Measurements from ENCODE around the gene CAMK1G. TPM values are rescaled to one million over a fixed set of nuclear protein-coding genes. Genes with fewer than 3 reads are reported as not detected.

Gene CAMK1G
- total and polyA plus RNA-seq, 2 donors (not counting 1 experiment from before 2014, with no cell fraction given) = not detected

DNA sequence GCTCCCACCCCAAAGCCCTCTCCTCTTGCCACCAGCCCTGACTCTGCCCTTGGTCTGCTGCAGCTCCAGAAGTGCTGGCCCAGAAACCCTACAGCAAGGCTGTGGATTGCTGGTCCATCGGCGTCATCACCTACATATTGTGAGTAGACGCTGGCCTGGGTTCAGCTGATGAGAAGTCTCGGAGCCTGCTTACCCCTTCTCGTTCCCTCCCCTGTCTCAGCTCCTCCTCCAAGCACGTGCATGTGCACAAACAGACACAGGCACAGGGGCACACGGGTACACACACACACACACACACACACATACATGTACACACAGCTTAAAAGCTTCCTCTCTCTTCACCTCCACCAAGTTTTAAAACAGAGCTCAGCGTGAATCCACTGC lies 24.3 kb downstream of the CAMK1G start:
- CTCF ChIA-PET = interaction anchor here (1.8 kb wide), 1 partner anchor 31 kb away, joined by 4 read pairs; no protein-coding TSS in a partner anchor
- H3K36me3 ChIP-seq (replicated peaks in 1 of 2; ENCODE audit: control extremely low read depth in 1 of 2, control insufficient read depth in 1 of 2, extremely low read depth in 1 of 2, insufficient read depth in 2 of 2, low read length in 1 of 2) = no peaks in the 10 kb centered on the region
- intact Hi-C loops (cut with micrococcal nuclease) = no loop called here
- H3K4me3 ChIP-seq (ENCODE audit: control extremely low read depth in 1 of 5, extremely low read depth in 1 of 5, insufficient read depth in 1 of 5, low read depth in 2 of 5, low read length in 4 of 5) = no peak overlapping the region
- Mint-ChIP-seq H3K4me3 (no peak overlapping the region), H3K4me1 (peaks cover 2% of the 10 kb centered on the region), H3K27ac (no peak overlapping the region), H3K9me3 (ENCODE audit: insufficient read depth) (no peaks in the 10 kb centered on the region), H3K27me3 (no peaks in the 10 kb centered on the region)
- H3K9me3 ChIP-seq (ENCODE audit: control extremely low read depth in 1 of 3, control insufficient read depth in 2 of 3, insufficient read depth in 1 of 3, low read length in 2 of 3) = no peaks in the 10 kb centered on the region
- 79% methylated on average over 8 of the region's 8 CpGs for WGBS (ENCODE audit: insufficient coverage)
- H3K4me1 ChIP-seq (ENCODE audit: control insufficient read depth in 2 of 2, insufficient read depth in 2 of 2, low read length in 2 of 2) = no peaks in the 10 kb centered on the region
- no peak for DNase-seq
- peak; percentile 23 for ATAC-seq (ENCODE audit: low read depth)
- TF ChIP-seq, protein P1, sequence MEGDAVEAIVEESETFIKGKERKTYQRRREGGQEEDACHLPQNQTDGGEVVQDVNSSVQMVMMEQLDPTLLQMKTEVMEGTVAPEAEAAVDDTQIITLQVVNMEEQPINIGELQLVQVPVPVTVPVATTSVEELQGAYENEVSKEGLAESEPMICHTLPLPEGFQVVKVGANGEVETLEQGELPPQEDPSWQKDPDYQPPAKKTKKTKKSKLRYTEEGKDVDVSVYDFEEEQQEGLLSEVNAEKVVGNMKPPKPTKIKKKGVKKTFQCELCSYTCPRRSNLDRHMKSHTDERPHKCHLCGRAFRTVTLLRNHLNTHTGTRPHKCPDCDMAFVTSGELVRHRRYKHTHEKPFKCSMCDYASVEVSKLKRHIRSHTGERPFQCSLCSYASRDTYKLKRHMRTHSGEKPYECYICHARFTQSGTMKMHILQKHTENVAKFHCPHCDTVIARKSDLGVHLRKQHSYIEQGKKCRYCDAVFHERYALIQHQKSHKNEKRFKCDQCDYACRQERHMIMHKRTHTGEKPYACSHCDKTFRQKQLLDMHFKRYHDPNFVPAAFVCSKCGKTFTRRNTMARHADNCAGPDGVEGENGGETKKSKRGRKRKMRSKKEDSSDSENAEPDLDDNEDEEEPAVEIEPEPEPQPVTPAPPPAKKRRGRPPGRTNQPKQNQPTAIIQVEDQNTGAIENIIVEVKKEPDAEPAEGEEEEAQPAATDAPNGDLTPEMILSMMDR (IDR thresholded peaks at IDR 0.05) = no peak
- H3K79me2 ChIP-seq (ENCODE audit: control insufficient read depth, insufficient read depth, low read length) = no peaks in the 10 kb centered on the region
- POLR2A ChIA-PET = no interaction called here
- H2AFZ ChIP-seq (ENCODE audit: insufficient read depth, low read depth, low read length, poor library complexity, severe bottlenecking) = no peak overlapping the region
- peaks cover 0 to 7% (median 0%) of the 10 kb centered on the region in 4 experiments for H3K27me3 ChIP-seq (replicated peaks in 1 of 4; ENCODE audit: control extremely low read depth in 1 of 4, control insufficient read depth in 3 of 4, insufficient read depth in 4 of 4, low read length in 3 of 4)
- H3K27ac ChIP-seq (ENCODE audit: low read length in 2 of 2) = no peak overlapping the region
- no peak overlapping the region for H3K9ac ChIP-seq (ENCODE audit: low read length)
- no peak overlapping the region for H3K4me2 ChIP-seq (replicated peaks; ENCODE audit: low read depth, low read length, poor library complexity, severe bottlenecking)
- no peaks in the 10 kb centered on the region for H4K20me1 ChIP-seq (ENCODE audit: control insufficient read depth, insufficient read depth, low read length, poor library complexity, severe bottlenecking)

- ChIA-PET POLR2A (no interaction called here), CTCF (interaction anchor here (1.5 to 1.8 kb wide), 2 partner anchors 32 to 82 kb away, joined by 3 to 4 read pairs; no protein-coding TSS in a partner anchor)
- Mint-ChIP-seq H3K9me3 (ENCODE audit: insufficient read depth) (no peaks in the 10 kb centered on the region), H3K4me1 (peaks cover 2% of the 10 kb centered on the region), H3K27me3 (no peaks in the 10 kb centered on the region), H3K27ac (no peak overlapping the region), H3K4me3 (no peak overlapping the region)
- intact Hi-C loops (cut with micrococcal nuclease) = no loop called here
- 97% methylated on average over 6 of the region's 9 CpGs for WGBS (ENCODE audit: insufficient coverage)
- H3K9ac ChIP-seq (ENCODE audit: low read length) = no peak overlapping the region
- H3K79me2 ChIP-seq (ENCODE audit: control insufficient read depth, insufficient read depth, low read length) = no peaks in the 10 kb centered on the region
- no peak overlapping the region for H3K4me2 ChIP-seq (replicated peaks; ENCODE audit: low read depth, low read length, poor library complexity, severe bottlenecking)
- no peak for DNase-seq
- no peak overlapping the region for H3K4me3 ChIP-seq (ENCODE audit: control extremely low read depth in 1 of 5, extremely low read depth in 1 of 5, insufficient read depth in 1 of 5, low read depth in 2 of 5, low read length in 4 of 5)
- no peaks in the 10 kb centered on the region for H3K9me3 ChIP-seq (ENCODE audit: control extremely low read depth in 1 of 3, control insufficient read depth in 2 of 3, insufficient read depth in 1 of 3, low read length in 2 of 3)
- H3K27me3 ChIP-seq (replicated peaks in 1 of 4; ENCODE audit: control extremely low read depth in 1 of 4, control insufficient read depth in 3 of 4, insufficient read depth in 4 of 4, low read length in 3 of 4) = peaks cover 0 to 10% (median 0%) of the 10 kb centered on the region in 4 experiments
- no peak overlapping the region for H3K27ac ChIP-seq (ENCODE audit: low read length in 2 of 2)
- no peaks in the 10 kb centered on the region for H3K4me1 ChIP-seq (ENCODE audit: control insufficient read depth in 2 of 2, insufficient read depth in 2 of 2, low read length in 2 of 2)
- no peak overlapping the region for H2AFZ ChIP-seq (ENCODE audit: insufficient read depth, low read depth, low read length, poor library complexity, severe bottlenecking)
- no peak for ATAC-seq (ENCODE audit: low read depth)
- no peaks in the 10 kb centered on the region for H3K36me3 ChIP-seq (replicated peaks in 1 of 2; ENCODE audit: control extremely low read depth in 1 of 2, control insufficient read depth in 1 of 2, extremely low read depth in 1 of 2, insufficient read depth in 2 of 2, low read length in 1 of 2)
- no peaks in the 10 kb centered on the region for H4K20me1 ChIP-seq (ENCODE audit: control insufficient read depth, insufficient read depth, low read length, poor library complexity, severe bottlenecking)
- no peak for TF ChIP-seq EZH2 (IDR thresholded peaks at IDR 0.05; ENCODE audit: borderline replicate concordance, insufficient read depth, low read depth, low read length, poor library complexity, severe bottlenecking)
- TF ChIP-seq, protein P1 (IDR thresholded peaks at IDR 0.05) = no peak
Measured at GRCh38 chr1:209609041-209609790, 25.7 kb downstream of the CAMK1G start.
